Uterus (tissue), 2 donors: ENCODE results near the gene PTGIS.

Source experiments
- POLR2A ChIP-seq, 2 donors: fragments of 450-650 bp; IDR thresholded peaks; one replicate each; pipeline ENCODE4 v1.6.1; 2016; ENCODE audit warnings: antibody characterized with exemption in 2 of 2, mild to moderate bottlenecking in 1 of 2, moderate library complexity in 1 of 2
- TF ChIP-seq, protein P1 (sequence below), 4 experiments: fragments of 200-600 bp in 2 of 4; fragments of 450-650 bp in 2 of 4; sonication (generic) in 2 of 4; IDR thresholded peaks; one replicate each; pipeline ENCODE4 v1.5.1; 2016 to 2019; ENCODE audit warnings: antibody characterized with exemption in 4 of 4, mild to moderate bottlenecking in 2 of 4, moderate library complexity in 1 of 4

DNA sequence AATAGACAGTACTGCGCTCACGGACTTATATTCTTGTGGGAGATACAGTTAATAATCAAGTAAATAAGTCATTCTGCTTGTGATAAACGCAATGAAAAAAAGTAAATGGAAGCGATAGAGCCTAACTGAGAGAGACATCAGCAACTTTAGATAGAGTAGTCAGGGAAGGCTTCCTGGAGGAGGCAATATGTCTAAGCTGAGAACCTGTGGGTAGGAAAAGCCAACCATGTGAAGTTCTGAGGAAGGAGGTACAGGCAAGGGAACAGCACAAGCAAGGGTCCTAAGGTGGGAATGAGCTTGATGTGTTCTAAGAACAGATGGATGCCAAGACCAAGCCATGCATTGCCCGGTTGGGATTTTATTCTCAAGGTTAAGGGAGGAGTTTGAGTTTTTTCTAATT is 78.2 kb downstream of the PTGIS start:
- TF ChIP-seq, protein P1, sequence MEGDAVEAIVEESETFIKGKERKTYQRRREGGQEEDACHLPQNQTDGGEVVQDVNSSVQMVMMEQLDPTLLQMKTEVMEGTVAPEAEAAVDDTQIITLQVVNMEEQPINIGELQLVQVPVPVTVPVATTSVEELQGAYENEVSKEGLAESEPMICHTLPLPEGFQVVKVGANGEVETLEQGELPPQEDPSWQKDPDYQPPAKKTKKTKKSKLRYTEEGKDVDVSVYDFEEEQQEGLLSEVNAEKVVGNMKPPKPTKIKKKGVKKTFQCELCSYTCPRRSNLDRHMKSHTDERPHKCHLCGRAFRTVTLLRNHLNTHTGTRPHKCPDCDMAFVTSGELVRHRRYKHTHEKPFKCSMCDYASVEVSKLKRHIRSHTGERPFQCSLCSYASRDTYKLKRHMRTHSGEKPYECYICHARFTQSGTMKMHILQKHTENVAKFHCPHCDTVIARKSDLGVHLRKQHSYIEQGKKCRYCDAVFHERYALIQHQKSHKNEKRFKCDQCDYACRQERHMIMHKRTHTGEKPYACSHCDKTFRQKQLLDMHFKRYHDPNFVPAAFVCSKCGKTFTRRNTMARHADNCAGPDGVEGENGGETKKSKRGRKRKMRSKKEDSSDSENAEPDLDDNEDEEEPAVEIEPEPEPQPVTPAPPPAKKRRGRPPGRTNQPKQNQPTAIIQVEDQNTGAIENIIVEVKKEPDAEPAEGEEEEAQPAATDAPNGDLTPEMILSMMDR (IDR thresholded peaks at IDR 0.05), result no peak
- TF ChIP-seq POLR2A (IDR thresholded peaks at IDR 0.05), result no peak
